H1 (cell line): Measurements from ENCODE around the gene TWSG1. TPM values are rescaled to one million over a fixed set of nuclear protein-coding genes. Genes with fewer than 3 reads are reported as not detected.

ENCODE experiments used
- ZNF274 ChIP-seq: IDR thresholded peaks from 2 replicates; pipeline ENCODE4 v1.7.0; 2012; ENCODE audit warnings: low read length, borderline replicate concordance; ENCODE audit errors: extremely low read depth
- polyA plus RNA-seq, 7 experiments: library from polyadenylated mRNA; depleted of rRNA in 3 of 7; stranded (reverse) in 5 of 7; unstranded in 2 of 7; fragments of >200 nt in 5 of 7; fragments of 200-250 nt in 2 of 7; gene quantifications; 1 replicate in 5 of 7; 2 replicates in 1 of 7; 4 replicates in 1 of 7; pipeline versions ENCODE4 v1.2.1 to v1.2.3, GENCODE V29; 2011 to 2013; ENCODE audit warnings: missing spikeins in 2 of 7, mixed read lengths in 2 of 7
- total RNA-seq: library from RNA; stranded (reverse); fragmentation: NEBNext Ultra II Directional; extraction: Animal tissue kit (Norgen Biotek cat#: 25700); gene quantifications from 2 replicates; pipeline ENCODE4 v1.2.1, GENCODE V29; 2021

TWSG1 gene
- total and polyA plus RNA-seq, 2 of the 8 experiments (the other 6 are each of a cell fraction or from before 2014, with no cell fraction given) = 11.8 to 19.8 TPM

GRCh38 chr18:9346775-9347174, 12.2 kb downstream of the TWSG1 start (continued):
- TF ChIP-seq ZNF274 = no peak
- TF ChIP-seq, all 59 proteins: peak for 0
